GM23338 (cell line): ENCODE measurements around the gene CAPN9. TPM values are rescaled to one million over a fixed set of nuclear protein-coding genes. Genes with fewer than 3 reads are reported as not detected.

Experiments
- polyA plus RNA-seq: library from polyadenylated mRNA; unstranded; fragments of >200 nt; fragmentation: Nextera tagmentation; extraction: Ambion mirVana; gene quantifications from 2 replicates; pipeline ENCODE4 v1.2.1, GENCODE V29; 2016
- small RNA-seq: library from RNA; depleted of rRNA; stranded (forward); fragments of <200 nt; gene quantifications from one replicate; pipeline ENCODE3, GENCODE V24; 2014; ENCODE audit warnings: low replicate concordance
- total RNA-seq: library from RNA; depleted of rRNA; stranded (reverse); fragments of >200 nt; shearing (Covaris generic); gene quantifications from 2 replicates; pipeline ENCODE4 v1.2.3, GENCODE V29; 2014; rRNA removed

The CAPN9 gene
- total and polyA plus RNA-seq, 2 experiments from 2014 or later: 0.07 TPM; not detected in 1

Small RNA genes within 50 kb of the gene (small RNA-seq; reads per million reads assigned to genes)
- not detected for gene RNA5SP79

Other genes starting within 250 kb of the CAPN9 start
- gene COG2, start 104.9 kb upstream of the CAPN9 start, total RNA-seq: 38.5 and 53.9 TPM in 2 replicates
- gene COG2, start 104.9 kb upstream of the CAPN9 start, polyA plus RNA-seq: 29.2 and 35.8 TPM in 2 replicates
- gene AGT, start 33.3 kb upstream of the CAPN9 start, total RNA-seq: not detected in 2 replicates
- 0.11 TPM in 1 of 2 replicates, not detected in the other for gene AGT, start 33.3 kb upstream of the CAPN9 start, polyA plus RNA-seq
- 46.5 and 46.6 TPM in 2 replicates for gene C1orf198, start 121.1 kb downstream of the CAPN9 start, total RNA-seq
- gene C1orf198, start 121.1 kb downstream of the CAPN9 start, polyA plus RNA-seq: 14.9 and 15.2 TPM in 2 replicates
- gene TTC13, start 231.5 kb downstream of the CAPN9 start, total RNA-seq: 9.4 and 13.5 TPM in 2 replicates
- gene TTC13, start 231.5 kb downstream of the CAPN9 start, polyA plus RNA-seq: 3.8 and 4.9 TPM in 2 replicates
- gene ARV1, start 231.7 kb downstream of the CAPN9 start, total RNA-seq: 10.4 and 18.8 TPM in 2 replicates
- gene ARV1, start 231.7 kb downstream of the CAPN9 start, polyA plus RNA-seq: 20.0 and 22.7 TPM in 2 replicates